ENCODE data around the gene LYRM4. TPM values are rescaled to one million over a fixed set of nuclear protein-coding genes. Genes with fewer than 3 reads are reported as not detected.

Gene LYRM4
- total RNA-seq, 1 donor from 2014 or later: 8.3 TPM

- no peak for DNase-seq
Observed at GRCh38 chr6:5279891-5280338, 19.2 kb upstream of the LYRM4 start.

DNA sequence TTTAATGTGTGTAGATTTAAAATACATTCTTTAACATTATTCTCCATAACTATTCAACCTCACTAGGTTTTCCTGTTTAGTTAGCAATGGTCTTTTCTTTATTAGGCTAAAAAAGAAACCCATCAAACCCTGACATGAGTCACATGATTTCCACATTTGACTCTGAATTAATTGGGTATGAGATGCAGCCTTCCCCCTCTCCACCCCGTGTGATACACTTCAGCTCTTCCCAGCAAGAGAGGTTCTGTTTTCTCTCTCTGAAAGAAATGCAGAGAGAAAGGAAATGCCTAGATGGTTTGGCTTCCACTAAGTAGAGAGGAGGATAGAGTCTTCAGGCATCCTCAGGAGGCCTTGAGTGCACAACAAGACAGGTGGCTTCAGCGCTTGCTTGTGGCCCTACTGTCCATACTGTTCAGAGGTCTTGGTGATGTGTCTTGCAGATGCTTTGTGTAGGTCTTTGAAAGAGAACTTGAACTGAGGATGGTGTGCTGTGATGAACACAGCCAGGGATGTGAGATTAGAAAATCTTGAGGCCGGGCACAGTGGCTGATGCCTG lies 17.9 kb upstream of the LYRM4 start:
- no peak for DNase-seq

GRCh38 chr6:5278047-5278446 lies 17.3 kb upstream of the LYRM4 start:
- no peak for DNase-seq

DNA sequence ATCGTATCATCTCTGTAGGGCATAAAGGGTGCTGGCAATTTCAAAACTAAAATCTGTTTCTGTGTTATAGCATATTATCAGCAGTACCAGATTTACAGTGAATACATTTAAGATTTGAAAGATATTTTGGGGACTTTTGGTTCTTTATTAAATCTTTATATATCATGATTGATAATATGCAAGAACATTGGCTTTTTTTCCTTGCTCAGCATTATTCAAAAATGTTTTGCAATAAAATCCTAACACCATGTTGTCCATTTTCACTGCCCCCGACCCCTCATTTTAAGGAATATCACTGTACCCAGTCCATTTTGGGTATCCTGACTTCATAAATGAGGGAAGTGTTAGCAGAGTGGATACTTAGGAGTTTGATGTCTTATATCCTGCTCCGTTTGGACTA lies 16.8 kb upstream of the LYRM4 start:
- no peak for DNase-seq

- no peak for DNase-seq
Observed at GRCh38 chr6:5276581-5276980, 15.8 kb upstream of the LYRM4 start.

DNA sequence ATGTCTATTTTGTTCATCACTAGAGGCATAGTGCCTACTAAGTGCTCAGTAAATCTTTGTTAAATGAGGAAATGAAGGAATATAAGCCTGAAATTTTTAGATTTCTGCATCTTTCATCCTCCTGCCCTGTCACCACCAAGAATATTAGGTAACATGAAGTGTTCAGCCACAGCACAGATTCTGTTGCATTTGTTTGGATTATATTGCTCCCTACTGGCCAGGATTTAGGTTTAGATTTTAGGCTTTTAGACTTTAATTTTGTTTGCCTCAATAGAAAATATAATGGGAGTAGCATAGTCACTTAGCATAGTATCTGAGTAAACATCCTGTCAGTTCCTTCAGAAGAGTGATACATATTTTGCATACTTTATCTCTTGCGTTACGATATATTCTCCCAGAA lies 14.7 kb upstream of the LYRM4 start:
- no peak for DNase-seq

GRCh38 chr6:5274231-5274630 lies 13.5 kb upstream of the LYRM4 start:
- DNase-seq: no peak

DNA sequence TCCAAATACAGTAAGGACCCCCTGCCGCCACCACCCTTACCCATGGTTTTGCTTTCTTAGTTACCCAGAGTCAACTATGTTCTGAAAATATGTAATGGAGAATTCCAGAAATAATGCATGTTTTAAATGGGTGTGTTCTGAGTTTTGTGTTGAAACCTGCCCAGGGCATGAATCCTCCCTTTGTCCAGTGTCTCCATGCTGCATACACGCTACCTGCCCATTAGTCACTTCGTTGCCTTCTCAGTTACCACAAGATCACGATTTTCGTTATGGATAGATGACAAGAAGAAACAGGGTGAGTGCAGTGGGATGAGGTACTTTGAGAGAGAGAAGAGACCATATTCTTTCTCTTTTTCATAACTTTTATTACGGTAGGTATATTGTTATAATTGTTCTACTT lies 11.2 kb upstream of the LYRM4 start:
- no peak for DNase-seq

DNA sequence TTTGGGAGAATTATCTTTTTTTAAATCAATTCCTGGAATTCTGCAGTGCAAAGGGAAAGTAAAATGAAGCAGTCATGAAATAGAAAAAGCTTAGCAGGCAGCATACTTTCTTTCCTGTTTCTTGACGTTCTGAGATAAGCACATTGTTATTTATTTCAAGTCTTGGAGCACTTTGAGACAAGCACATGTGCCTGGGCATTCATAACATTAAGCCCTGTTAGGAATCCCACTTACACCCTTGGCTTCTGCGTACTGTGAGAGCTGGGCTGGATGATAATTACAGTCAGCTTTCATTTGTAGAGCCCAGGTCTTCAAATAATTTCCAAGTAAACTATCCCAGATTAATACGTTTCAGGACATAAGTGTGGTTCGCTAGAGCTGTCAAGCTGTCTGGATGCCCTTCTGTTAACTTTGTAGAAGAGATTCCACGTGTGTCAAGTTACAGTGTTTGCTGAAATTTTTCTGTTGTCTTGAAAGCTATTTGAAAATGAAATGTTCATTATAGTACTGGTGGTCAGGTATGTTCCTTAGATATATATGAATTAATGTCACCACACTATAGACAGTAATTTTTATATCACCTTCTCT lies 9.4 kb upstream of the LYRM4 start:
- DNase-seq: no peak

DNA sequence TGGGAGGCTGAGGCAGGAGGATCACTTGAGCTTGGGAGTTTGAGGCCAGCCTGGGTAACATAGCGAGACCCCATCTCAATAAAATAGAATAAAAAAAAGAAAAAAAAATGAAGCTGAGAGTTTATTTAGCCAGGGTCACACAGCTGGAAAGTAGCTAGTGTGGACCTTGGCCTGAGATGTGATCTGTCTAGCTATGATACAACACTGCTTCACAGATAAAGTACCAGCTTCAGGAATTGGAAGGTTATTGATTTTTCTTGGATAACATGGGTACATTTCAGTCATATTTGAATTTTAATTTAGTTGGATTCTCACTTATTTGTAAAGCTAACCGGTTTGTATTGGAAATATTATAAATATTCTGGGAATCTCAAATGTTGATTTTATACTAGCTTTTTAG lies 5.7 kb upstream of the LYRM4 start:
- DNase-seq: no peak

DNA sequence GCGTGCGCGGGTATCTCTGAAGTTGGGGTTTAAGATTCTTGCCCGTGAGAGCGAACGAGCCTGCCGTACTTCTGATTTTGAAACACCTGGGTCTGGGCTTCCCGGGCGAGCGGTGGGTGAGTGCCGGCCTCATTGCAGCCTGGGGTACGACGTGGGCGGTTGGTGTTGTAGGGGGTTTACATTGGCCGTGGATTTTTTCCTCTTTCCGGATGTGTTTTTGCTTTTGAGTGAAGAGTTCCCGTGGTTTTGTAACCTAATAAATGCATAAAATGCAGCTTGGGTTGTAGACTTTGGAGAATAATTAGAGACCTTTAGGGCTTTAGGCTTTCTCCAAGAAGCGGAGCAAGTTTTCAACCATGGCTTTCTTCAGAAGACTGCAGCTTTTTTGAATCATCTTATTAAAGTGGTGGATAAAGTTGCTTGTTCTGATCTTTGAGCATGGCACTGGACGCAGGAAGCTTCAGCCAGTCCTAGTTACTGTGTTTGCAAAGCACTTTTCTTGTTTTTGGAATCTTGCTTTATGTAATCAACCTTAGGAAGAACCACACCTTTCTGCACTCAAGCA lies 877 bp upstream of the LYRM4 start:
- no peak for DNase-seq

- DNase-seq: peak; percentile 65
Observed at GRCh38 chr6:5260111-5260620, 584 bp downstream of the LYRM4 start.

DNA sequence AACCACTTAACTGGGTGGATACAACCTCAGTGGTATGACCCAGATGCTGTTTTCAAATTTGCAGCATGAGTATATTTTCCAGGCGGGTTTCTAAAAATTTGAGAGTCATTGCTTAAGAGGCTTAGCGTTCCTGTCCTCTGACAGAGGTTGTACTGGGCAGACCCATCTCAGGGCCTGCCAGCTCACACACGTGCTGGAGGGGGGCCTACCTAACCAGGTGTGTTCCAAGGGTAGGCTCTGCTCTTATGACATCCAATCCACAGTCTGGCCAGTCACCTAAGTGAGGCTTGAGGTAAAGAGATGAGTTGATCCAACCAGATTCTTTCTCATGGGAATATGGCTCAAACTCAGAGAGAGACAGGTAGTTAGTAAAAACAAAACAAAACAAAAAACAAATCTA lies 1.3 kb downstream of the LYRM4 start:
- no peak for DNase-seq

DNA sequence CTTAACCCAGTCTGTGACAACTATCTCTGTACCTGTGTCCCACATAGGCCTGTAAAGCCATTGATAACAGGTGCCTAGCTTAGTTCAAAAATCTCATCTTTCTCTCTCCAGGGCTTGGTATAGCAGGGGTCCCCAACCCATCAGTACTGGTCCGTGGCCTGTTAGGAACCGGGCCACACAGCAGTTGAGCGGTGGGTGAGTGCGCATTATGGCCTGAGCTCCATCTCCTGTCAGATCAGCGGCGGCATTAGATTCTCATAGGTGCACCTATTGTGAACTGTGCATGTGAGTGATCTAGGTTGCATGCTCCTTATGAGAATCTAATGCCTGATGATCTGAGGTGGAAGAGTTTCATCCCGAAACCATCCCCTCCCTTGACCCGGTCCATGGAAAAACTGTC lies 3.4 kb downstream of the LYRM4 start:
- DNase-seq: no peak

GRCh38 chr6:5256952-5257351 lies 3.8 kb downstream of the LYRM4 start:
- no peak for DNase-seq

DNA sequence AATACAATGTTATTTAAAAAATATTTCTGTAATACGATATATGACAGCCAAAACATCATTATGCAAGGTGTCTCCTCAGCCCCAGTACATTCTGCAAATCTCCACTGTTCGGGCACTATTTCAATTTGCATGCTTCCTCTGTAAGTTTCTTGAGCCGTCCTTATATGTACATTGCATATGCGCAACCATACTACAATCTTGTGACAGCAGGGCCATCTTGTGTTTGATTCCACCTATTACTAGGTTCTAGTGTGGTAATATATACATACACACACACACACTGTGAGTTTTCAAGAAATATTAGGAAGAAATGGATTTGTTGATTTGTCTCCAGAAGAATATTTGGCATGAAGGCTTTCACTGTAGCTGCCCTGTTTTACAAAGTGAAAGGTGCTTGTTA lies 9.8 kb downstream of the LYRM4 start:
- peak; percentile 13 for DNase-seq

DNA sequence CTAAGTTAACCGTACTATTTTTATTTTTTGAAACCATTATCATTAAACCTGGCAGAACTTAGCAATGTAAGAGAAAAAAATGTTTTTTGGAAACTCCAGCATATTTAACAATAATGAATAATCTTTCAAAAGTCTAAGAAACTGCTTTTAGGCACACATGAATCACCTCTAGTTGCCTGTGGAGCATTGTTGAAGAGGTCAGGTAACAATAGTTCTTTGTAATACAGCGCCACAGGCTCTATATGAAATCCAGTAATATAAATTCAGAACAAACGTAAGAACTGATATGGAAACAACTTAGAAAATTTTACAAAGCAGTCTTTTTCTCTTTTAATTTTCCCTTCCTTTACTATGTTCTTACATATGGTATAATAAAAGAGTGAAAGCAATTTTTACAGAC lies 10.3 kb downstream of the LYRM4 start:
- no peak for DNase-seq

- no peak for DNase-seq
Observed at GRCh38 chr6:5249451-5250122, 11.2 kb downstream of the LYRM4 start.

DNA sequence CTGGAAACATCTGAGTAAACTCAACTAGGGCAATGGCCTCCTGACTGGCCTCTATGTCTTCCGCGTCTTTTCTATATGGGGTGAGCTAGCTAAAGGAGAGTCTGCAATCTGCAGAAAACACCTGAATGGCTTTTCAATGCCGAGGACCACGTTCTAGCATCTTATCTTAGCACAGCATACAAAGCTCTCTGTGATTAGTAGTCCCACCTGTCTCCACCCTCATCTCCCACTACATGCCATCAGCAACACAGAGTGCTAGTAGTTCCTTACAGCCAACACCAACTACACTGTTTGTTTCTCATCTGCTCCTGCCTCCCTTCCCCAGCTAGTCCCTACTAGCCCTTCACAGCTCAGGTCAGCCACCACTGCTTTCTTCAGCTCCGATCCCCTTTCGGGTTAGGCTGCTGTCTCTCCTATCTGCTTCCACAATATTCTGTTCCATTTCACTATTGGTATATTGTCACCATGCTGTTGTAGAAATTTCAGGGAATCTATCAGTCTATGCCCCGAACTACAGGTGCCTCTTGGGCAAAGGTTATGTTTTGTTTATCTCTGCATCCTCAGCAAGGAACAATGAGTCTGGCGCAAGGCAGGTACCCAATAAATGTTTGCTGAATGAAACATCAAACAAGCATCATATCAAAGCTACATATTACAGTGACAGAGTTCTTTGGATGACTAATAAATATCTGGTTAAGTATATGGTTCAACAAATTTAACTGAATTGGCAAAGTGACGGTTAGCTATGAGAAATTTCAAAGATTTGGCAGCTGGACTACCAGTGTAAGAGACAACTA lies 12.2 kb downstream of the LYRM4 start:
- DNase-seq: no peak

DNA sequence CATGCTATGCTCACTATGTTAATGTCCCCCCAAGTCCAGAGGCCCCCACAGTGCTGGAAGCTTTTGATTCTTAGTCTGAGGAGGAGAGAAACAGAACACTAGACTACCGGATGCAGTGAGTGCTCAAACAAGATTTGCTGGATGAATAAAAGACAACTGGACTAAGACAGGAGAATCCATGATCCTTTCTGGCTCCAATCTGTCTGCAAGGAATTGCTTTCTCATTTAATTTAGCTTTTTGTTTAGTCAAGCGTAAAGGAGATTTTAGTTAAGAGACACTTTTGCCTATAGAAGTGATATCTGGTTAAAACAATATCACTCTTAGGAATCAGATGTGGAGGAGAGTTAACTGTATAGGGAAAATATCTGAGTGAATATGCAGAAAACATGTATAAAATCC lies 13.5 kb downstream of the LYRM4 start:
- no peak for DNase-seq

DNA sequence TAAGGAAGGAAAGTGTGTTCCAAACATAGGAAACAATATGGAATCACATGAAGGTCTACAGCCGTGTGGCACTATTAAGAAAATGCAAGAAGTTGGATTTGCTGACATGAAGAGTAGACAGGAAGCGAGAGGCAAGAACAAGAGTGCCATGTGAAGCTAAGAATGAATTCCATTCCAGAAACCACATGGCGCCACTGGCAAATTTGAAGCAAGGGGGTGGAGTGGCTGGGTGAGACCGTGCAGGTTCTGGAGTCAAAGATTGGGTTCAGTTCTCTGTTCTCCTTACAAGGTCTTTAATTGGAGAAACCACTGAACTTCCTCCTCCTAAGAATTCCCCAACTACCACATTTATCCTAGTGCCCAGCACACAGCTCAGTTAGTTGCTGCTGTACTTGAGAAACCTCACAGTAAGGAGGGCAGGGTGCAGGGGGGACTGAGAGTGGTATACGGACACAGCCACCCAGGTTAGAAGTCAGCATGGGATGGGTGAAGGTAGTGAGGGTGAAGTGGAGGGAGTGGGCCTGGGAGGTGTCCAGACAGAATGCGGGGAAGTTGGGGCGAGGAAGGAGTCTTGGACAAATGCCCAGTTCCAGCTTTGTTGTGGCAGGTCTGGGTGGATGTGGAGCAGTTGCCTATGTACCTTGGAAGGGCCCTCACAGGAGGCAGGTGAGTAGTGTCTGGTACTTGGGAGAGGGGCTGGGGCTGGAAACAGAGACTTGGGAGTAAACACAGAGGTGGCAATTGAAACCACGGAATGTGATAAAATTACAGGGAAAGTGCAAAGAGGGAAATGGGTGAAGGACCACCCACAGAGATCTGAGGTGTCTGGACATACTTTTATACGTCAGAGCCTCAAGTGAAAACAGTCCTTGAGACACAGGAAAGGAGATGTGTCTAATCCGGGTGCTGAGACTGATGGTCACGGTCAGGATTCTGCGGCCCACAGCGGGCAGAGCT lies 14.3 kb downstream of the LYRM4 start:
- no peak for DNase-seq

DNA sequence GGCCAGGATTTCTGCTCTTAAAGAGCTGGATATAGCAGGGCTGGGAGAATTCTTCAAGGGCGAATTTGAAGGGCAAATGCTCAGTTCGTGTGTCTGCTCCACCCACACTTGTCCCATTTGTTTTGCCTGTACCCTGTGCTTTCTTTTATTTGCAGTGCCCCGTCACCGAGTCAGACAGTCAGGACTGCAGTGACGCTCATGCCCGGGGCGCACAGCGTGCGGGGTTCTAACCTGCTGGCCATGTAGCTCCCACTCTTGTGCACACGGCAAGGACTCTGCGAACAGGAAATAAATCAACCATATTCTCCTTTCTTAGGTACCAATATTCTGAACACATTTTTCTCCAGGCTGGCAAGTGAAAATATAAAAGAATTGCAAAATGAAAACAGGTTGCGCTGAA lies 17.7 kb downstream of the LYRM4 start:
- no peak for DNase-seq

Data from tongue (tissue), 2 donors.